ENCODE data around the gene TXNDC15.
A peak's percentile ranks its signal among the peaks of the same experiment; 100 is the strongest.
"Not testable (repeated sequence)": the region's sequence is repeated elsewhere in the genome, so short reads cannot be mapped to it uniquely, and the experiment has no call there.

TXNDC15 gene

GRCh38 chr5:134893748-134894505 lies 19.8 kb downstream of the TXNDC15 start:
- TF ChIP-seq, protein P1, sequence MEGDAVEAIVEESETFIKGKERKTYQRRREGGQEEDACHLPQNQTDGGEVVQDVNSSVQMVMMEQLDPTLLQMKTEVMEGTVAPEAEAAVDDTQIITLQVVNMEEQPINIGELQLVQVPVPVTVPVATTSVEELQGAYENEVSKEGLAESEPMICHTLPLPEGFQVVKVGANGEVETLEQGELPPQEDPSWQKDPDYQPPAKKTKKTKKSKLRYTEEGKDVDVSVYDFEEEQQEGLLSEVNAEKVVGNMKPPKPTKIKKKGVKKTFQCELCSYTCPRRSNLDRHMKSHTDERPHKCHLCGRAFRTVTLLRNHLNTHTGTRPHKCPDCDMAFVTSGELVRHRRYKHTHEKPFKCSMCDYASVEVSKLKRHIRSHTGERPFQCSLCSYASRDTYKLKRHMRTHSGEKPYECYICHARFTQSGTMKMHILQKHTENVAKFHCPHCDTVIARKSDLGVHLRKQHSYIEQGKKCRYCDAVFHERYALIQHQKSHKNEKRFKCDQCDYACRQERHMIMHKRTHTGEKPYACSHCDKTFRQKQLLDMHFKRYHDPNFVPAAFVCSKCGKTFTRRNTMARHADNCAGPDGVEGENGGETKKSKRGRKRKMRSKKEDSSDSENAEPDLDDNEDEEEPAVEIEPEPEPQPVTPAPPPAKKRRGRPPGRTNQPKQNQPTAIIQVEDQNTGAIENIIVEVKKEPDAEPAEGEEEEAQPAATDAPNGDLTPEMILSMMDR (IDR thresholded peaks at IDR 0.05; ENCODE audit: low read depth, low read length) = no peak
- H3K4me3 ChIP-seq (ENCODE audit: low read depth, low read length) = no peak overlapping the region
- in situ Hi-C loops (cut with HindIII; ENCODE audit: low sequenced_read_pairs) = no loop called here
- DNase-seq (ENCODE audit: low read depth, low spot score) = no peak

DNA sequence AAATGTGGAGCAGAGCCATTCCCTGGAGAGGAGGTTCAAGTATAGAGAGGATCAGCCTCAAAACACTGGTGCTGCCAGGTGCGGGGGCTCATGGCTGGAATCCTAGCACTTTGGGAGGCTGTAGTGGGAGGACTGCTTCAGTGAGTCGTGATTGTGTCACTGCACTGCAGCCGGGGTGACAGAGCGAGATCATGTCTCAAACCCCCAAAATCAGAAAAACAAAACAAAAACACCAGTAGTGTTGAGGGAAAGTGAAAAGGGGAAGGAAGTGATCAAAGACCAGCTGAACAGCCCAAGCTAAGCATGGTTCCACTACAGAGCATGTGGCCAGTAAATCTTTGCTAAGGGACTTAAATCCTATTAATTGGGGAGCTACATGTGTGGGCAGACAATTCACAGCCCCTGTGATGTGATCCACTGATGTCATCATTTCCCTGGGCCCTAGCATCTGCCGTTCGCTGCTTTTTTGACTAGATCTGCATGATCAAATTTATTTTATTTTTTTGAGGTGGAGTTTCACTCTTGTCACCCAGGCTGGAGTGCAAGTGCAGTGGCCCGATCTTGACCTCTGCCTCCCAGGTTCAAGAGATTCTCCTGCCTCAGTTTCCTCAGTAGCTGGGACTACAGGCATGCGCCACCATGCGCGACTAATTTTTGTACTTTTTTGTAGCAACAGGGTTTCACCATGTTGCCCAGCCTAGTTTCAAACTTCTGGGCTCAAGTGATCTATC lies 28.1 kb downstream of the TXNDC15 start:
- TF ChIP-seq, protein P1 (IDR thresholded peaks at IDR 0.05; ENCODE audit: low read depth, low read length) = no peak
- in situ Hi-C loops (cut with HindIII; ENCODE audit: low sequenced_read_pairs) = no loop called here
- no peak overlapping the region for H3K4me3 ChIP-seq (ENCODE audit: low read depth, low read length)
- DNase-seq (ENCODE audit: low read depth, low spot score) = no peak

- H3K4me3 ChIP-seq (ENCODE audit: low read depth, low read length) = peak within 1 kb of the TSS; percentile 59
- TF ChIP-seq, protein P1 (IDR thresholded peaks at IDR 0.05; ENCODE audit: low read depth, low read length) = peak; percentile 88
- in situ Hi-C loops (cut with HindIII; ENCODE audit: low sequenced_read_pairs) = no loop called here
- DNase-seq (ENCODE audit: low read depth, low spot score) = peak; percentile 90
Observed at GRCh38 chr5:134904610-134905245, 30.6 kb downstream of the TXNDC15 start, which contains the start of gene PCBD2. Gene PCBD2, plus strand, starts transcription at chr5:134905131. Its CDS starts 9 bp downstream, at chr5:134905140.

GRCh38 chr5:134905246-134905996 lies 31.2 kb downstream of the TXNDC15 start:
- TF ChIP-seq, protein P1 (IDR thresholded peaks at IDR 0.05; ENCODE audit: low read depth, low read length) = peak; percentile 60
- in situ Hi-C loops (cut with HindIII; ENCODE audit: low sequenced_read_pairs) = no loop called here
- peak; percentile 81 for DNase-seq (ENCODE audit: low read depth, low spot score)
- H3K4me3 ChIP-seq (ENCODE audit: low read depth, low read length) = peak overlapping the region; percentile 59

GRCh38 chr5:134906811-134907210 lies 32.6 kb downstream of the TXNDC15 start:
- in situ Hi-C loops (cut with HindIII; ENCODE audit: low sequenced_read_pairs) = no loop called here
- TF ChIP-seq, protein P1 (IDR thresholded peaks at IDR 0.05; ENCODE audit: low read depth, low read length) = no peak
- no peak for DNase-seq (ENCODE audit: low read depth, low spot score)
- no peak overlapping the region for H3K4me3 ChIP-seq (ENCODE audit: low read depth, low read length)

DNA sequence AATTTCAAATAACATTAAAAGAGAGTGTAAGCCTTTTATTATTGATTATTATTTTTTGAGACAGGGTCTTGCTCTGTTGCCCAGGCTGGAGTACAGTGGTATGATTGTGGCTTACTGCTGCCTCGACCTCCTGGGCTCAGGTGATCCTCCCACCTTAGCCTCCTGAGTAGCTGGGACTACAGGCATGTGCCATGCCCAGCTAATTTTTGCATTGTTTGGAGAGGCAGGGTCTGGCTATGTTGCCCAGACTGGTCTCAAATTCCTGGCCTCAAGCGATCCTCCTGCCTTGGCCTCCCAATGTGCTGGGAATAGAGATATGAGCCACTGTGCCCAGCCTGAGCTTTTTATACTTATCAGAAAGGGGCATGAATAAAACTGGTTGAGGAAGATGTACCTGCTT lies 36.6 kb downstream of the TXNDC15 start:
- in situ Hi-C loops (cut with HindIII; ENCODE audit: low sequenced_read_pairs); H3K4me3 ChIP-seq (ENCODE audit: low read depth, low read length); DNase-seq (ENCODE audit: low read depth, low spot score): not testable (repeated sequence)
